HG03175 (cell line): ENCODE results near the gene VSTM4.

Experiments used
- ATAC-seq: cut with Tn5 transposase; IDR thresholded peaks from one replicate; pipeline ENCODE4 v1.9.1; 2021; ENCODE audit warnings: mild to moderate bottlenecking, moderate library complexity; ENCODE audit not compliant: unreplicated experiment

VSTM4 gene

GRCh38 chr10:49118430-49119074, 3.2 kb upstream of the VSTM4 start:
- no peak for ATAC-seq

GRCh38 chr10:49117376-49118070, 2.2 kb upstream of the VSTM4 start:
- ATAC-seq, result no peak

- ATAC-seq, result no peak
Measured at GRCh38 chr10:49116509-49117375, 1.4 kb upstream of the VSTM4 start.

- no peak for ATAC-seq
Measured at GRCh38 chr10:49115796-49116508, 630 bp upstream of the VSTM4 start.

- no peak for ATAC-seq
Measured at GRCh38 chr10:49114718-49115014, 656 bp downstream of the VSTM4 start.

- no peak for ATAC-seq
Measured at GRCh38 chr10:49113741-49114141, 1.6 kb downstream of the VSTM4 start.

GRCh38 chr10:49112851-49113250, 2.5 kb downstream of the VSTM4 start:
- no peak for ATAC-seq

- ATAC-seq, result no peak
Measured at GRCh38 chr10:49112098-49112497, 3.2 kb downstream of the VSTM4 start.

GRCh38 chr10:49111320-49111698, 4.0 kb downstream of the VSTM4 start:
- ATAC-seq, result no peak

- no peak for ATAC-seq
Measured at GRCh38 chr10:49110684-49111319, 4.5 kb downstream of the VSTM4 start.

- no peak for ATAC-seq
Measured at GRCh38 chr10:49109669-49110340, 5.5 kb downstream of the VSTM4 start.

- no peak for ATAC-seq
Measured at GRCh38 chr10:49108656-49109055, 6.7 kb downstream of the VSTM4 start.

- ATAC-seq, result no peak
Measured at GRCh38 chr10:49107887-49108267, 7.4 kb downstream of the VSTM4 start.

GRCh38 chr10:49107111-49107886, 8.0 kb downstream of the VSTM4 start:
- no peak for ATAC-seq

GRCh38 chr10:49106451-49106850, 8.9 kb downstream of the VSTM4 start:
- no peak for ATAC-seq

GRCh38 chr10:49105076-49105475, 10.2 kb downstream of the VSTM4 start:
- no peak for ATAC-seq

GRCh38 chr10:49104323-49104722, 11.0 kb downstream of the VSTM4 start:
- ATAC-seq, result no peak

- ATAC-seq, result no peak
Measured at GRCh38 chr10:49103761-49104160, 11.6 kb downstream of the VSTM4 start.

- ATAC-seq, result no peak
Measured at GRCh38 chr10:49099046-49099445, 16.3 kb downstream of the VSTM4 start.
